SH-SY5Y (cell line): Measurements from ENCODE around the gene HECTD1.

ENCODE experiments used
- GATA2 ChIP-seq: IDR thresholded peaks from 2 replicates; pipeline ENCODE4 v1.6.1; 2011; ENCODE audit warnings: mild to moderate bottlenecking, low read depth, low read length
- GATA3 ChIP-seq: IDR thresholded peaks from 2 replicates; pipeline ENCODE4 v1.6.1; 2011; ENCODE audit warnings: low read depth, mild to moderate bottlenecking, low read length, moderate library complexity

Gene HECTD1

GRCh38 chr14:31096255-31096654 lies 111.3 kb downstream of the HECTD1 start:
- TF ChIP-seq GATA2 (no peak), GATA3 (no peak)

DNA sequence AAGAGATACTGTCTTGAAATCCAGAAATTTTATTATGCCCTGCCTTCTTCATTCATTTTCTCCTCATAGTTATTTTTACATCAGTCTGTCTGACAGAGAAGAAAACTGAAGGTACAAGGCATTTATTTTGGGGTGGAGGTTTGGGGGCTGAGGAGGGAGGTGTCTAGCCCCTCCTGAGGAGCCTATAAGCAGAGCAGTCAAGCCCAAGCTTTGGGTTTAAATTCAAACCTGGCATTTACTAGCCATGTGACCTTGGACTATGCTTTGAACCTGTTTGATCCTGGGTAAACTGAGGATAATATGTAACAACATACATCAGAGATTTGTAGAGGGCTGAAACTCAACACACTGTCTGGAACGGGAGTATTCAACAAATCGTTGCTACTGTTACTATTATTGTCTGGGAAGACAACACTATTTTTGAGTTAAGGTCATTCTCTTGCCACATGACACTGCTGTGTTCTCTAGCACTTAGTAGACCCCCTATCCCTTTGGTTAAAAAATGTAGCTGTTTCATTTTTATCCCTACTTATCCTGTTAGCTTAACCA lies 115.4 kb downstream of the HECTD1 start:
- TF ChIP-seq GATA3 (no peak), GATA2 (no peak)

- TF ChIP-seq GATA2: no peak
- no peak for TF ChIP-seq GATA3
These were observed 116.5 kb downstream of the HECTD1 start for GRCh38 chr14:31090883-31091764.

GRCh38 chr14:31085027-31085426 lies 122.6 kb downstream of the HECTD1 start:
- no peak for TF ChIP-seq GATA2
- no peak for TF ChIP-seq GATA3

DNA sequence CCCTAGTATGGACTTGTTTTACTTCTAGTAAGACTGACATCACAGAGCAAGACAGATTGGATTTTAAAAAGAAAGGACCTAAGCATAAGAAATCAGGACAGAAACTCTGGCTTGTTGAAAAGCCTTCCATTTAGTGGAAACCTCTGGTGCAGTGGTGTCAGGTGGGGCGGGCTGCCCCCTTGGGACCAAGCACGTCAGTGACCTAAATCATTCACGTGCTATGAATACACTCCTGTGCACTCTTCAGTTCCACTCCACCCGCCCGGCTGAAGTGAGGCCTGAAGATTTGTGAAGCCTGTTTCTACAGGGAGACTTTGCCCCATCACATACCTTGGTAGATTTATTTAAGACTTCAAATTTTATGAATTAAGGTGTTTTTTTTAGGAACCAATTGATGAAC lies 123.2 kb downstream of the HECTD1 start:
- TF ChIP-seq GATA2 (no peak), GATA3 (no peak)

DNA sequence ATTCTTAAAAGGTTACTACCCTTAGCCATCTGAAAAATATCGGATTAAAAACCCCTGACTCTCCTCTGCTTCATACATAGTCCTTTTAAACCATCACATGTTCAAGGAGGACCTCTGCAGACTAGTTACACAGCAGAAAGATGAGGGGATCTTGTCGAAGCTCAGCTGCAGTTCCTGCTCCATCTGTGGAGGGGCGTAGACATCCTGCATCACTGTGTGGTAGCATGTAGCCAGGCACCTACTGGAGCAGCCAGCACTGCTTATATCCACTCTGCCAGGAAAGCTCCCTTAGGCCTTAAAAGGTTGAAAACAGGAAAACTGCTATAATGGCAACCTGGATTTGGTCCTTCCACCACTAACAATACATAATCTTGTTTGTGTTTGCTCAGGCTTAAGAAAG lies 123.8 kb downstream of the HECTD1 start:
- TF ChIP-seq GATA2: no peak
- TF ChIP-seq GATA3: no peak

GRCh38 chr14:31080484-31080883 lies 127.1 kb downstream of the HECTD1 start:
- TF ChIP-seq GATA3 (no peak), GATA2 (no peak)

- TF ChIP-seq GATA3 (no peak), GATA2 (no peak)
These were observed 127.5 kb downstream of the HECTD1 start for GRCh38 chr14:31080056-31080455.

DNA sequence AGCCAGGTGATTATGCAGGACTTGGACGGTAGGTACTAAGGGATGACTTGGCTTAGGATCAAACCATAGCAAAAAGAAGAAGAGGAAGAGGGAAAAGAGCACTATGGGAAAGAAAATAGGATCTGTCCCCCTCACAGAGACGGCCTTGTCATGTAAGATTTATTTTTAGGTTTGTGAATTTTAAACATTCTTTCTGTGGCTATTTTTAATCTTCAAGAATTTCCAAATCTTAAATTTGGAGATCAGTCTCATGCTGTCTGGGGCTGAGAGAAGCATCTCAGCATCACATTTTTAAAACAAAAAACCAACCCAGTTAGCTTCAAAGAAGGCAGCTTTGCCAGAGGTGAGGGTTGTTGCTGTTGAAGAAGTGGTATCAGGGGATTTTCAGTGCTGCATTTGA lies 128.8 kb downstream of the HECTD1 start:
- TF ChIP-seq GATA2 (no peak), GATA3 (no peak)

DNA sequence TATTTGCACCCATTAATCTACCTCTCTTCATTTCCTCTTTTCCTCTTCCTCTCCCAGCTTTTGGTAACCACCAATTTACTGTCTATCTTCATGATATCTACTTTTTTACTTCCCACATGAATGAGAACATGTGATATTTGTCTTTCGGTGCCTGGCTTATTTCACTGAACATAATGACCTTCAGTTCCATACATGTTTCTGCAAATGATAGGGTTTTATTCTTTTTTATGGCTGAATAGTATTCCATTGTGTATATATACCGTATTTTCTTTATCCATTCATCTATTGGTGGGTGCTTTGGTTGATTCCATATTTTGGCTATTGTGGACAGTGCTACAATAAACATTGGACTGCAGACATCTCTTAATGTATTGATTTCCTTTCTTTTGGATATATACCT lies 132.4 kb downstream of the HECTD1 start:
- TF ChIP-seq GATA3 (no peak), GATA2 (no peak)

- TF ChIP-seq GATA3 (no peak), GATA2 (no peak)
These were observed 136.4 kb downstream of the HECTD1 start for GRCh38 chr14:31071151-31071550.

DNA sequence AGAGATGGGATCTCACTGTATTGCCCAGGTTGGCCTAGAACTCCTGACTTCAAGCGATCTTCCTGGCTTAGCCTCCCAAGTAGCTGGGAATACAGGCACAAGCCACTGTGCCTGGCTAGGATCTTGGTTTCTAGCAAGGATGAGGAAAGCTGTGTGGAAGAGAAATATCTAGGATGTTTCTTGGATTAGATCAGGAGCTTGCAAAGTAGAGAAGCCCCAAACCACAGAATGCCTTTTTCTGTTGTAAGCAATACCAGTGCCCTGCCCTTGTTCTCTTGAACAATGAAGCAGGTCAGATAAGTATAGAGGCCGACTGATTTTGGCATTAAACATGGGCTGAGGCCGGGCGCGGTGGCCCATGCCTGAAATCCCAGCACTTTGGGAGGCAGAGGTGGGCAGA lies 137.2 kb downstream of the HECTD1 start:
- TF ChIP-seq GATA2 (no peak), GATA3 (no peak)

DNA sequence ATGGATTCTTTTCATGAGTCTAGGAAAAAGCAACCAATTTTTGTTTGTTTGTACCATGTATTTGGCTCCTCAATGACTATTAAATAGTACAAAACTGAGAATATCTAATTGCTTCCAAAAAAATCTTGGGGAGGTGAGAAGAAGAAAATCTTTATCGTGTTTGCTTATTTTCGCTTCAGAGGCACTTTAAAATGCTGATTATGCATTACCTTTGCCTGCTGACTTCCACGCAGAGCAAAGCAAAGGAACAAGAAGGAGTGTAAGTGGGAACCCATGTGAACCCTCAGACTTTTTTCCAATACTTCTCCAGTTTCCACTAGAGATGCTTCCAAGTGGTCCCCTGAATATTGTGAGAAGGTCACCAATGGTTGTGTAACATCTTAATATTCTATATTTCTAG lies 138.2 kb downstream of the HECTD1 start:
- TF ChIP-seq GATA2: no peak
- TF ChIP-seq GATA3: no peak

GRCh38 chr14:31068235-31068634 lies 139.4 kb downstream of the HECTD1 start:
- no peak for TF ChIP-seq GATA3

- TF ChIP-seq GATA2 (no peak), GATA3 (no peak)
These were observed 147.2 kb downstream of the HECTD1 start for GRCh38 chr14:31060253-31060875.
